Measurements from ENCODE around the gene MMP24OS. TPM values are rescaled to one million over a fixed set of nuclear protein-coding genes. Genes with fewer than 3 reads are reported as not detected.

Gene MMP24OS
- total and polyA plus RNA-seq, 2 of the 4 experiments (the other 2 are of a cell fraction): 5.9 to 64.9 TPM

GRCh38 chr20:35260426-35260825 is 17.5 kb downstream of the MMP24OS start:
- in situ Hi-C loops (cut with MboI; ENCODE audit: low sequenced_read_pairs): loop anchor here (25.0 kb wide), 1 partner anchor 398 kb away; the partner anchor contains the start of gene GGT7
- 94% methylated on average over 2 of the region's 6 CpGs; no CpG with 5 or more reads in 1 of the 2 experiments for WGBS, 2 experiments (ENCODE audit: extremely low coverage in 2 of 2, insufficient read length in 1 of 2)
- intact Hi-C loops (cut with micrococcal nuclease): no loop called here
- no peak overlapping the region for H2BK15ac ChIP-seq (ENCODE audit: low read depth, low read length)
- H3K9me1 ChIP-seq (ENCODE audit: insufficient read depth, low read length): peaks cover 18% of the 10 kb centered on the region
- ChIA-PET CTCF (no interaction called here), POLR2A (ENCODE audit: unreplicated experiment) (no interaction called here)
- H2BK120ac ChIP-seq (ENCODE audit: low read depth, low read length): no peak overlapping the region
- H3K4me1 ChIP-seq (ENCODE audit: control insufficient read depth, insufficient read depth, low read length): peaks cover 10% of the 10 kb centered on the region
- H4K8ac ChIP-seq (ENCODE audit: low read depth in 2 of 2, low read length in 2 of 2): no peak overlapping the region
- peaks cover 3 to 13% of the 10 kb centered on the region in 2 experiments; a peak in 3 of 4 replicates for H3K79me1 ChIP-seq (ENCODE audit: low read depth in 1 of 2, low read length in 2 of 2)
- no peaks in the 10 kb centered on the region for H3K36me3 ChIP-seq (ENCODE audit: control insufficient read depth, insufficient read depth, low read length)
- H3K56ac ChIP-seq (ENCODE audit: extremely low read depth, insufficient read depth, low read length): no peak overlapping the region
- H2AFZ ChIP-seq (replicated peaks; ENCODE audit: low read length, poor library complexity): no peak overlapping the region
- H3K23ac ChIP-seq (ENCODE audit: low read depth, low read length): no peak overlapping the region
- no peaks in the 10 kb centered on the region for H3K27me3 ChIP-seq (ENCODE audit: control insufficient read depth, insufficient read depth, low read length)
- no peak overlapping the region for H4K91ac ChIP-seq (ENCODE audit: insufficient read depth, low read depth, low read length)
- no peaks in the 10 kb centered on the region; the same call in 1 of the 2 replicates for H4K20me1 ChIP-seq (ENCODE audit: insufficient read depth, low read length)
- DNase-seq: no peak
- H3K4ac ChIP-seq (ENCODE audit: low read depth, low read length): no peak overlapping the region
- H3K4me2 ChIP-seq (ENCODE audit: low read depth, low read length): no peak overlapping the region
- no peak overlapping the region for H3K18ac ChIP-seq (ENCODE audit: low read depth, low read length)
- no peak overlapping the region for H3K27ac ChIP-seq (ENCODE audit: insufficient read depth, low read length)
- no peak overlapping the region for H4K5ac ChIP-seq (ENCODE audit: low read depth, low read length)
- BruUV-seq (replicated peaks): no TSS peak
- H2AK9ac ChIP-seq (replicated peaks; ENCODE audit: low read depth, low read length, poor library complexity): peak overlapping the region; percentile 29
- H2AK5ac ChIP-seq (ENCODE audit: low read depth, low read length): no peak overlapping the region
- ATAC-seq (ENCODE audit: low read depth): no peak
- H3K4me3 ChIP-seq (ENCODE audit: insufficient read depth, low read depth, low read length): no peak overlapping the region
- no peaks in the 10 kb centered on the region for H3K9me3 ChIP-seq (ENCODE audit: control insufficient read depth, insufficient read depth, low read length)
- dilution Hi-C loops (cut with HindIII; ENCODE audit: low sequenced_read_pairs, unreplicated experiment): no loop called here
- H3K14ac ChIP-seq (replicated peaks; ENCODE audit: low read depth, low read length): no peak overlapping the region
- no peak overlapping the region for H3K9ac ChIP-seq (ENCODE audit: low read depth, low read length)
- no peak overlapping the region for H2BK5ac ChIP-seq (ENCODE audit: low read depth, low read length, poor library complexity, severe bottlenecking)
- H2BK20ac ChIP-seq (ENCODE audit: low read depth, low read length): no peak overlapping the region
- TF ChIP-seq BHLHE40 (IDR thresholded peaks at IDR 0.05; ENCODE audit: low read depth, low read length): no peak
- TF ChIP-seq RAD21 (IDR thresholded peaks at IDR 0.05; ENCODE audit: low read length): no peak
- no peak for TF ChIP-seq CEBPB (IDR thresholded peaks at IDR 0.05; ENCODE audit: low read depth, low read length)
- TF ChIP-seq CHD1 (IDR thresholded peaks at IDR 0.05; ENCODE audit: low read depth, low read length): no peak
- no peak for TF ChIP-seq RCOR1 (IDR thresholded peaks at IDR 0.05; ENCODE audit: insufficient replicate concordance, low read length)
- TF ChIP-seq USF2 (IDR thresholded peaks at IDR 0.05; ENCODE audit: low read depth, low read length): no peak
